GM23338 (cell line): ENCODE results near the gene MEI1. TPM values are rescaled to one million over a fixed set of nuclear protein-coding genes. Genes with fewer than 3 reads are reported as not detected.

Experiments used
- ATAC-seq: fragments of 200-7000 bp; cut with Tn5 transposase; 3 replicates; pipeline ENCODE4 v1.9.1; 2020
- DNase-seq: peaks from one replicate; pipeline ENCODE4 v3.0.0-alpha.2; 2015; ENCODE audit warnings: low spot score
- H2AFZ ChIP-seq: fragments of 200-600 bp; sonication (generic); 2 replicates; pipeline ENCODE4 v1.8.0; 2016; ENCODE audit warnings: antibody characterized with exemption, mild to moderate bottlenecking, moderate library complexity
- H3F3A ChIP-seq: fragments of 200-600 bp; sonication (generic); replicated peaks from 2 replicates; pipeline ENCODE4 v1.8.0; 2017; ENCODE audit warnings: antibody characterized with exemption, mixed run types, low read depth
- H3K27ac ChIP-seq: fragments of 200-600 bp; sonication (generic); 2 replicates; pipeline ENCODE4 v1.6.1; 2016; ENCODE audit warnings: low read depth
- H3K27me3 ChIP-seq: fragments of 200-600 bp; sonication (generic); 2 replicates; pipeline ENCODE4 v1.8.0; 2016; ENCODE audit warnings: mild to moderate bottlenecking, mixed run types, moderate library complexity; ENCODE audit not compliant: insufficient read depth
- H3K36me3 ChIP-seq: fragments of 200-600 bp; sonication (generic); 2 replicates; pipeline ENCODE4 v1.8.0; 2016; ENCODE audit warnings: mild to moderate bottlenecking; ENCODE audit not compliant: insufficient read depth
- H3K4me1 ChIP-seq: fragments of 200-600 bp; sonication (generic); 2 replicates; pipeline ENCODE4 v1.8.0; 2016; ENCODE audit warnings: mild to moderate bottlenecking, moderate library complexity; ENCODE audit not compliant: insufficient read depth
- H3K4me2 ChIP-seq: fragments of 200-600 bp; sonication (generic); 2 replicates; pipeline ENCODE4 v1.7.1; 2017; ENCODE audit warnings: mixed run types
- H3K4me3 ChIP-seq: fragments of 200-600 bp; sonication (generic); 2 replicates; pipeline ENCODE4 v1.6.1; 2016; ENCODE audit warnings: mixed run types
- H3K79me2 ChIP-seq: fragments of 200-600 bp; sonication (generic); replicated peaks from 2 replicates; pipeline ENCODE4 v1.8.0; 2017; ENCODE audit warnings: mild to moderate bottlenecking; ENCODE audit not compliant: insufficient read depth
- H3K9me2 ChIP-seq: fragments of 200-600 bp; sonication (generic); 2 replicates; pipeline ENCODE4 v1.8.0; 2017; ENCODE audit not compliant: insufficient read depth
- H4K20me1 ChIP-seq: fragments of 200-600 bp; sonication (generic); replicated peaks from 2 replicates; pipeline ENCODE4 v1.8.0; 2017; ENCODE audit warnings: mild to moderate bottlenecking; ENCODE audit not compliant: insufficient read depth
- H3K27ac Mint-ChIP-seq: 2 replicates; pipeline ENCODE4 v1.8.0; 2020; ENCODE audit warnings: inconsistent platforms, mild to moderate bottlenecking, moderate library complexity, mixed read lengths
- H3K27me3 Mint-ChIP-seq: 3 replicates; pipeline ENCODE4 v1.8.0; 2022; ENCODE audit warnings: low read depth, mild to moderate bottlenecking, moderate library complexity, mixed read lengths, inconsistent platforms; ENCODE audit not compliant: insufficient read depth, poor library complexity
- H3K36me3 Mint-ChIP-seq: 3 replicates; pipeline ENCODE4 v1.8.0; 2021; ENCODE audit warnings: low read depth, mild to moderate bottlenecking, inconsistent platforms, moderate library complexity, mixed read lengths
- H3K4me1 Mint-ChIP-seq: 3 replicates; pipeline ENCODE4 v1.8.0; 2020; ENCODE audit warnings: mild to moderate bottlenecking, inconsistent platforms, mixed read lengths
- H3K4me3 Mint-ChIP-seq: 3 replicates; pipeline ENCODE4 v1.8.0; 2021; ENCODE audit warnings: moderate library complexity, mild to moderate bottlenecking, inconsistent platforms, mixed read lengths
- H3K9me3 Mint-ChIP-seq: 3 replicates; pipeline ENCODE4 v1.8.0; 2020; ENCODE audit warnings: moderate library complexity, mild to moderate bottlenecking, inconsistent platforms, mixed read lengths
- CREB1 ChIP-seq: fragments of 250-450 bp; sonication (Bioruptor Pico); IDR thresholded peaks from 2 replicates; pipeline ENCODE4 v1.5.0; 2020; ENCODE audit warnings: low read depth, mild to moderate bottlenecking, moderate library complexity
- CTCF ChIP-seq, 2 experiments: fragments of 200-600 bp in 1 of 2; sonication (generic) in 1 of 2; conservative IDR thresholded peaks; 2 replicates each; pipeline versions ENCODE4 v1.5.1 to v1.6.1; 2016 to 2017; ENCODE audit warnings: antibody characterized with exemption in 2 of 2, low read depth in 2 of 2, mild to moderate bottlenecking in 2 of 2, moderate library complexity in 1 of 2
- ETS1 ChIP-seq: IDR thresholded peaks from 2 replicates; pipeline ENCODE4 v1.6.1; 2016; ENCODE audit warnings: antibody characterized with exemption
- EZH2 ChIP-seq: fragments of 200-600 bp; sonication (generic); IDR thresholded peaks from one replicate; pipeline ENCODE4 v1.8.0; 2017; ENCODE audit warnings: antibody characterized with exemption, mild to moderate bottlenecking, low read depth; ENCODE audit not compliant: unreplicated experiment
- EZH2phosphoT487 ChIP-seq: fragments of 200-600 bp; sonication (generic); IDR thresholded peaks from one replicate; pipeline ENCODE4 v1.8.1; 2018; ENCODE audit warnings: antibody characterized with exemption; ENCODE audit not compliant: unreplicated experiment
- JUNB ChIP-seq: IDR thresholded peaks from one replicate; pipeline ENCODE4 v1.6.1; 2016; ENCODE audit warnings: antibody characterized with exemption; ENCODE audit not compliant: unreplicated experiment
- NANOG ChIP-seq: IDR thresholded peaks from 2 replicates; pipeline ENCODE4 v1.6.1; 2016; ENCODE audit warnings: antibody characterized with exemption, borderline replicate concordance
- POLR2AphosphoS5 ChIP-seq: IDR thresholded peaks from 2 replicates; pipeline ENCODE4 v1.6.1; 2016; ENCODE audit warnings: antibody characterized with exemption, low read depth
- REST ChIP-seq: IDR thresholded peaks from one replicate; pipeline ENCODE4 v1.6.1; 2018; ENCODE audit warnings: antibody characterized with exemption; ENCODE audit not compliant: unreplicated experiment
- STAT1 ChIP-seq: IDR thresholded peaks from one replicate; pipeline ENCODE4 v1.6.1; 2016; ENCODE audit warnings: antibody characterized with exemption; ENCODE audit not compliant: unreplicated experiment
- ZNF114 ChIP-seq: fragments of 250-450 bp; sonication (Bioruptor Pico); IDR thresholded peaks from 2 replicates; pipeline ENCODE4 v1.5.0; 2020; ENCODE audit warnings: mild to moderate bottlenecking, moderate library complexity
- ZNF331 ChIP-seq: fragments of 250-450 bp; sonication (Bioruptor Pico); IDR thresholded peaks from 2 replicates; pipeline ENCODE4 v1.5.0; 2020; ENCODE audit warnings: low read depth, mild to moderate bottlenecking, moderate library complexity
- ZNF462 ChIP-seq: fragments of 250-450 bp; sonication (Bioruptor Pico); IDR thresholded peaks from 2 replicates; pipeline ENCODE4 v1.5.0; 2020; ENCODE audit warnings: mild to moderate bottlenecking, moderate library complexity
- polyA plus RNA-seq: library from polyadenylated mRNA; unstranded; fragments of >200 nt; fragmentation: Nextera tagmentation; extraction: Ambion mirVana; gene quantifications from 2 replicates; pipeline ENCODE4 v1.2.1, GENCODE V29; 2016
- total RNA-seq: library from RNA; depleted of rRNA; stranded (reverse); fragments of >200 nt; shearing (Covaris generic); gene quantifications from 2 replicates; pipeline ENCODE4 v1.2.3, GENCODE V29; 2014

The MEI1 gene
- total and polyA plus RNA-seq, 2 experiments from 2014 or later = 0.28 to 0.87 TPM

- Mint-ChIP-seq H3K27ac (no peak overlapping the region), H3K4me1 (no peaks in the 10 kb centered on the region), H3K4me3 (no peak overlapping the region), H3K27me3 (peaks cover 4% of the 10 kb centered on the region), H3K9me3 (no peaks in the 10 kb centered on the region), H3K36me3 (no peaks in the 10 kb centered on the region)
- Histone ChIP-seq H3F3A (no peaks in the 10 kb centered on the region), H3K4me2 (no peak overlapping the region), H3K4me1 (no peaks in the 10 kb centered on the region), H3K79me2 (no peaks in the 10 kb centered on the region), H3K36me3 (no peaks in the 10 kb centered on the region), H3K27me3 (no peaks in the 10 kb centered on the region), H3K27ac (no peak overlapping the region), H3K4me3 (no peak overlapping the region), H2AFZ (no peak overlapping the region), H4K20me1 (no peaks in the 10 kb centered on the region), H3K9me2 (no peaks in the 10 kb centered on the region)
- ATAC-seq (no peak), DNase-seq (no peak)
- TF ChIP-seq REST (no peak), EZH2phosphoT487 (no peak), NANOG (no peak), ZNF331 (no peak), ETS1 (no peak), ZNF114 (CRISPR knock-in tag) (no peak), POLR2AphosphoS5 (no peak), STAT1 (no peak), ZNF462 (CRISPR knock-in tag) (no peak), CTCF (conservative IDR thresholded peaks at IDR 0.05; ENCODE audit: low read depth in 2 of 2) (no peak), JUNB (no peak), CREB1 (CRISPR knock-in tag) (no peak), EZH2 (no peak)
Observed at GRCh38 chr22:41731609-41732008, 32.3 kb downstream of the MEI1 start.
